ENCODE results near the gene FXYD6.

GRCh38 chr11:117834068-117834810 lies 42.2 kb downstream of the FXYD6 start:
- TF ChIP-seq RAD21 (IDR thresholded peaks at IDR 0.05; ENCODE audit: low read depth), result no peak
- TF ChIP-seq TEAD4 (IDR thresholded peaks at IDR 0.05), result no peak
- TF ChIP-seq, protein P1, sequence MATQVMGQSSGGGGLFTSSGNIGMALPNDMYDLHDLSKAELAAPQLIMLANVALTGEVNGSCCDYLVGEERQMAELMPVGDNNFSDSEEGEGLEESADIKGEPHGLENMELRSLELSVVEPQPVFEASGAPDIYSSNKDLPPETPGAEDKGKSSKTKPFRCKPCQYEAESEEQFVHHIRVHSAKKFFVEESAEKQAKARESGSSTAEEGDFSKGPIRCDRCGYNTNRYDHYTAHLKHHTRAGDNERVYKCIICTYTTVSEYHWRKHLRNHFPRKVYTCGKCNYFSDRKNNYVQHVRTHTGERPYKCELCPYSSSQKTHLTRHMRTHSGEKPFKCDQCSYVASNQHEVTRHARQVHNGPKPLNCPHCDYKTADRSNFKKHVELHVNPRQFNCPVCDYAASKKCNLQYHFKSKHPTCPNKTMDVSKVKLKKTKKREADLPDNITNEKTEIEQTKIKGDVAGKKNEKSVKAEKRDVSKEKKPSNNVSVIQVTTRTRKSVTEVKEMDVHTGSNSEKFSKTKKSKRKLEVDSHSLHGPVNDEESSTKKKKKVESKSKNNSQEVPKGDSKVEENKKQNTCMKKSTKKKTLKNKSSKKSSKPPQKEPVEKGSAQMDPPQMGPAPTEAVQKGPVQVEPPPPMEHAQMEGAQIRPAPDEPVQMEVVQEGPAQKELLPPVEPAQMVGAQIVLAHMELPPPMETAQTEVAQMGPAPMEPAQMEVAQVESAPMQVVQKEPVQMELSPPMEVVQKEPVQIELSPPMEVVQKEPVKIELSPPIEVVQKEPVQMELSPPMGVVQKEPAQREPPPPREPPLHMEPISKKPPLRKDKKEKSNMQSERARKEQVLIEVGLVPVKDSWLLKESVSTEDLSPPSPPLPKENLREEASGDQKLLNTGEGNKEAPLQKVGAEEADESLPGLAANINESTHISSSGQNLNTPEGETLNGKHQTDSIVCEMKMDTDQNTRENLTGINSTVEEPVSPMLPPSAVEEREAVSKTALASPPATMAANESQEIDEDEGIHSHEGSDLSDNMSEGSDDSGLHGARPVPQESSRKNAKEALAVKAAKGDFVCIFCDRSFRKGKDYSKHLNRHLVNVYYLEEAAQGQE (IDR thresholded peaks at IDR 0.05; ENCODE audit: low read depth), result no peak
- TF ChIP-seq EP300 (IDR thresholded peaks at IDR 0.05; ENCODE audit: borderline replicate concordance), result no peak
- TF ChIP-seq TAF1 (IDR thresholded peaks at IDR 0.05; ENCODE audit: low read depth), result no peak
- TF ChIP-seq EGR1 (IDR thresholded peaks at IDR 0.05), result no peak
- TF ChIP-seq CEBPB (IDR thresholded peaks at IDR 0.05), result no peak
- no peak for TF ChIP-seq CREB1 (IDR thresholded peaks at IDR 0.05; ENCODE audit: low read depth)
- TF ChIP-seq NFIC (IDR thresholded peaks at IDR 0.05), result no peak
- TF ChIP-seq, protein P2, sequence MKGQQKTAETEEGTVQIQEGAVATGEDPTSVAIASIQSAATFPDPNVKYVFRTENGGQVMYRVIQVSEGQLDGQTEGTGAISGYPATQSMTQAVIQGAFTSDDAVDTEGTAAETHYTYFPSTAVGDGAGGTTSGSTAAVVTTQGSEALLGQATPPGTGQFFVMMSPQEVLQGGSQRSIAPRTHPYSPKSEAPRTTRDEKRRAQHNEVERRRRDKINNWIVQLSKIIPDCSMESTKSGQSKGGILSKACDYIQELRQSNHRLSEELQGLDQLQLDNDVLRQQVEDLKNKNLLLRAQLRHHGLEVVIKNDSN (IDR thresholded peaks at IDR 0.05), result no peak
- TF ChIP-seq FOXM1 (IDR thresholded peaks at IDR 0.05; ENCODE audit: borderline replicate concordance, low read depth), result no peak
- no peak for TF ChIP-seq MAX (IDR thresholded peaks at IDR 0.05)
- no peak for TF ChIP-seq YY1 (IDR thresholded peaks at IDR 0.05; ENCODE audit: low read depth)

Measured in Ishikawa (cell line).